Activated naive CD4-positive, alpha-beta T cell treated with anti-CD3 and anti-CD28 coated beads, Interleukin-2, amount 10 ng/mL, durations not matched to agents 7 days and 5 days (primary cell): ENCODE results near the gene ALDH1A1.

ENCODE experiments used
- CTCF ChIA-PET: fragments of 350-600 bp; sonication (Branson Sonifier 250); formaldehyde crosslinking; loops from one replicate; lab custom pipeline; 2021; ENCODE audit warnings: antibody characterized with exemption; lab: Charles Lee
- DNase-seq: peaks from one replicate; pipeline ENCODE4 v3.0.0-alpha.2; 2020
- H3K27ac Mint-ChIP-seq: one replicate; pipeline ENCODE4 v1.8.0; 2021; ENCODE audit warnings: mild to moderate bottlenecking, moderate library complexity, mixed read lengths
- H3K27me3 Mint-ChIP-seq: one replicate; pipeline ENCODE4 v1.8.0; 2021; ENCODE audit warnings: mild to moderate bottlenecking, mixed read lengths
- H3K36me3 Mint-ChIP-seq: one replicate; pipeline ENCODE4 v1.8.0; 2021; ENCODE audit warnings: mixed read lengths
- H3K4me1 Mint-ChIP-seq: one replicate; pipeline ENCODE4 v1.8.0; 2021; ENCODE audit warnings: mixed read lengths
- H3K4me3 Mint-ChIP-seq: one replicate; pipeline ENCODE4 v1.8.0; 2021; ENCODE audit warnings: mild to moderate bottlenecking, moderate library complexity, mixed read lengths
- H3K9me3 Mint-ChIP-seq: one replicate; pipeline ENCODE4 v1.8.0; 2021; ENCODE audit warnings: mixed read lengths

Gene ALDH1A1

GRCh38 chr9:72893437-72893836 is 59.4 kb downstream of the ALDH1A1 start:
- CTCF ChIA-PET, result no interaction called here
- no peaks in the 10 kb centered on the region for H3K4me1 Mint-ChIP-seq
- no peak overlapping the region for H3K27ac Mint-ChIP-seq

GRCh38 chr9:72891043-72891442 is 61.8 kb downstream of the ALDH1A1 start:
- Mint-ChIP-seq H3K4me1 (no peaks in the 10 kb centered on the region), H3K4me3 (no peak overlapping the region), H3K27me3 (no peaks in the 10 kb centered on the region), H3K9me3 (no peaks in the 10 kb centered on the region), H3K36me3 (no peaks in the 10 kb centered on the region), H3K27ac (no peak overlapping the region)
- DNase-seq, result no peak
- CTCF ChIA-PET, result no interaction called here

More at GRCh38 chr9:72893437-72893836, 59.4 kb downstream of the ALDH1A1 start:
- Mint-ChIP-seq H3K9me3 (no peaks in the 10 kb centered on the region), H3K36me3 (no peaks in the 10 kb centered on the region), H3K4me3 (no peak overlapping the region), H3K27me3 (no peaks in the 10 kb centered on the region)
- DNase-seq, result no peak

GRCh38 chr9:72888943-72889342 is 63.9 kb downstream of the ALDH1A1 start:
- Mint-ChIP-seq H3K4me1 (no peaks in the 10 kb centered on the region), H3K36me3 (no peaks in the 10 kb centered on the region), H3K27me3 (no peaks in the 10 kb centered on the region), H3K9me3 (no peaks in the 10 kb centered on the region), H3K4me3 (no peak overlapping the region), H3K27ac (no peak overlapping the region)
- DNase-seq, result no peak
- CTCF ChIA-PET, result no interaction called here

- Mint-ChIP-seq H3K9me3 (no peaks in the 10 kb centered on the region), H3K4me1 (no peaks in the 10 kb centered on the region), H3K4me3 (no peak overlapping the region), H3K27ac (no peak overlapping the region), H3K36me3 (no peaks in the 10 kb centered on the region), H3K27me3 (no peaks in the 10 kb centered on the region)
- CTCF ChIA-PET, result no interaction called here
- DNase-seq, result no peak
Observed at GRCh38 chr9:72888067-72888466, 64.8 kb downstream of the ALDH1A1 start.

- Mint-ChIP-seq H3K27ac (no peak overlapping the region), H3K27me3 (no peaks in the 10 kb centered on the region), H3K36me3 (no peaks in the 10 kb centered on the region), H3K9me3 (no peaks in the 10 kb centered on the region), H3K4me1 (no peaks in the 10 kb centered on the region), H3K4me3 (no peak overlapping the region)
- no peak for DNase-seq
- CTCF ChIA-PET, result no interaction called here
Observed at GRCh38 chr9:72886386-72886785, 66.5 kb downstream of the ALDH1A1 start.

- no peaks in the 10 kb centered on the region for H3K9me3 Mint-ChIP-seq
- H3K27me3 Mint-ChIP-seq, result no peaks in the 10 kb centered on the region
- no peak overlapping the region for H3K4me3 Mint-ChIP-seq
- no peaks in the 10 kb centered on the region for H3K4me1 Mint-ChIP-seq
- CTCF ChIA-PET, result no interaction called here
- DNase-seq, result no peak
- H3K27ac Mint-ChIP-seq, result no peak overlapping the region
- H3K36me3 Mint-ChIP-seq, result no peaks in the 10 kb centered on the region
Observed at GRCh38 chr9:72884508-72884907, 68.3 kb downstream of the ALDH1A1 start.

GRCh38 chr9:72883875-72884274 is 69.0 kb downstream of the ALDH1A1 start:
- DNase-seq, result no peak
- Mint-ChIP-seq H3K9me3 (no peaks in the 10 kb centered on the region), H3K4me3 (no peak overlapping the region), H3K36me3 (no peaks in the 10 kb centered on the region), H3K4me1 (no peaks in the 10 kb centered on the region), H3K27ac (no peak overlapping the region), H3K27me3 (no peaks in the 10 kb centered on the region)
- CTCF ChIA-PET, result no interaction called here

- Mint-ChIP-seq H3K4me3 (no peak overlapping the region), H3K27ac (no peak overlapping the region), H3K36me3 (no peaks in the 10 kb centered on the region), H3K27me3 (no peaks in the 10 kb centered on the region), H3K9me3 (no peaks in the 10 kb centered on the region), H3K4me1 (no peaks in the 10 kb centered on the region)
- no peak for DNase-seq
- CTCF ChIA-PET, result no interaction called here
Observed at GRCh38 chr9:72882117-72882775, 70.6 kb downstream of the ALDH1A1 start.

GRCh38 chr9:72880821-72881220 is 72.0 kb downstream of the ALDH1A1 start:
- Mint-ChIP-seq H3K36me3 (no peaks in the 10 kb centered on the region), H3K27me3 (no peaks in the 10 kb centered on the region), H3K4me1 (no peaks in the 10 kb centered on the region), H3K4me3 (no peak overlapping the region), H3K9me3 (no peaks in the 10 kb centered on the region), H3K27ac (no peak overlapping the region)
- no peak for DNase-seq
- CTCF ChIA-PET, result no interaction called here

- no peaks in the 10 kb centered on the region for H3K9me3 Mint-ChIP-seq
- CTCF ChIA-PET, result no interaction called here
- H3K36me3 Mint-ChIP-seq, result no peaks in the 10 kb centered on the region
Observed at GRCh38 chr9:72875221-72875620, 77.6 kb downstream of the ALDH1A1 start.

GRCh38 chr9:72874344-72874743 is 78.5 kb downstream of the ALDH1A1 start:
- Mint-ChIP-seq H3K9me3 (no peaks in the 10 kb centered on the region), H3K27me3 (no peaks in the 10 kb centered on the region), H3K36me3 (no peaks in the 10 kb centered on the region), H3K27ac (no peak overlapping the region), H3K4me3 (no peak overlapping the region), H3K4me1 (no peaks in the 10 kb centered on the region)
- CTCF ChIA-PET, result interaction anchor here (0.6 kb wide), 1 partner anchor 52 kb away, joined by 4 read pairs; no protein-coding TSS in a partner anchor
- DNase-seq, result no peak

More at GRCh38 chr9:72875221-72875620, 77.6 kb downstream of the ALDH1A1 start:
- Mint-ChIP-seq H3K4me1 (no peaks in the 10 kb centered on the region), H3K27ac (no peak overlapping the region), H3K4me3 (no peak overlapping the region), H3K27me3 (no peaks in the 10 kb centered on the region)
- DNase-seq, result no peak

GRCh38 chr9:72873456-72873855 is 79.4 kb downstream of the ALDH1A1 start:
- no peaks in the 10 kb centered on the region for H3K36me3 Mint-ChIP-seq
- no peak overlapping the region for H3K4me3 Mint-ChIP-seq
- H3K27ac Mint-ChIP-seq, result no peak overlapping the region
- DNase-seq, result no peak
- H3K9me3 Mint-ChIP-seq, result no peaks in the 10 kb centered on the region
- no peaks in the 10 kb centered on the region for H3K27me3 Mint-ChIP-seq
- CTCF ChIA-PET, result no interaction called here
- no peaks in the 10 kb centered on the region for H3K4me1 Mint-ChIP-seq

GRCh38 chr9:72872718-72873117 is 80.1 kb downstream of the ALDH1A1 start:
- H3K9me3 Mint-ChIP-seq, result no peaks in the 10 kb centered on the region
- no peaks in the 10 kb centered on the region for H3K36me3 Mint-ChIP-seq
- no peak overlapping the region for H3K4me3 Mint-ChIP-seq
- CTCF ChIA-PET, result interaction anchor here (1.5 kb wide), 1 partner anchor 149 kb away, joined by 6 read pairs; no protein-coding TSS in a partner anchor
- no peak overlapping the region for H3K27ac Mint-ChIP-seq
- H3K27me3 Mint-ChIP-seq, result peaks cover 5% of the 10 kb centered on the region
- DNase-seq, result no peak
- no peaks in the 10 kb centered on the region for H3K4me1 Mint-ChIP-seq

- Mint-ChIP-seq H3K4me1 (no peaks in the 10 kb centered on the region), H3K9me3 (no peaks in the 10 kb centered on the region), H3K36me3 (no peaks in the 10 kb centered on the region), H3K27ac (no peak overlapping the region), H3K4me3 (no peak overlapping the region), H3K27me3 (peaks cover 6% of the 10 kb centered on the region)
- CTCF ChIA-PET, result interaction anchor here (0.7 to 1.5 kb wide), 7 partner anchors 14 to 591 kb away, joined by 3 to 6 read pairs (median 3); no protein-coding TSS in a partner anchor
- DNase-seq, result no peak
Observed at GRCh38 chr9:72871685-72872084, 81.2 kb downstream of the ALDH1A1 start.

- Mint-ChIP-seq H3K4me3 (no peak overlapping the region), H3K27me3 (peaks cover 9% of the 10 kb centered on the region), H3K4me1 (no peaks in the 10 kb centered on the region), H3K9me3 (no peaks in the 10 kb centered on the region), H3K27ac (no peak overlapping the region), H3K36me3 (no peaks in the 10 kb centered on the region)
- DNase-seq, result no peak
- CTCF ChIA-PET, result no interaction called here
Observed at GRCh38 chr9:72864327-72864726, 88.5 kb downstream of the ALDH1A1 start.
